PC-9 (cell line): Measurements from ENCODE around the gene RINL. TPM values are rescaled to one million over a fixed set of nuclear protein-coding genes. Genes with fewer than 3 reads are reported as not detected.

Source experiments
- BruUV-seq: library from RNA; stranded (reverse); fragments of 400-500 nt; replicated peaks from 2 replicates; lab custom pipeline; 2021; lab: Mats Ljungman, UMichigan
- CTCF ChIA-PET: fragments of 300-600 bp; sonication (Branson Sonifier 250); formaldehyde crosslinking; loops from one replicate; lab custom pipeline; 2022; ENCODE audit warnings: antibody characterized with exemption; lab: Charles Lee
- POLR2A ChIA-PET: fragments of 300-600 bp; sonication (Branson Sonifier 250); formaldehyde crosslinking; loops from one replicate; lab custom pipeline; 2022; ENCODE audit warnings: antibody characterized with exemption; ENCODE audit not compliant: unreplicated experiment; lab: Charles Lee
- DNase-seq, 2 experiments: peaks; one replicate each; pipeline versions ENCODE4 v3.0.0 to v3.0.0-alpha.2; 2015 to 2022; ENCODE audit warnings: mixed read lengths in 1 of 2
- H2AFZ ChIP-seq: fragments of 200-600 bp; sonication (generic); 2 replicates; pipeline ENCODE4 v1.8.1; 2017; ENCODE audit warnings: antibody characterized with exemption
- H3F3A ChIP-seq: fragments of 200-600 bp; sonication (generic); 2 replicates; pipeline ENCODE4 v1.8.1; 2017; ENCODE audit warnings: antibody characterized with exemption, mild to moderate bottlenecking, low read depth; ENCODE audit not compliant: insufficient read depth
- H3K27ac ChIP-seq: fragments of 200-600 bp; sonication (generic); 2 replicates; pipeline ENCODE4 v1.6.1; 2016; ENCODE audit warnings: mixed run types
- H3K27me3 ChIP-seq: fragments of 200-600 bp; sonication (generic); 2 replicates; pipeline ENCODE4 v1.6.1; 2016; ENCODE audit warnings: low read depth, mixed run types; ENCODE audit not compliant: insufficient read depth
- H3K36me3 ChIP-seq: fragments of 200-600 bp; sonication (generic); 2 replicates; pipeline ENCODE4 v1.6.1; 2016; ENCODE audit warnings: low read depth, mixed run types
- H3K4me1 ChIP-seq: fragments of 200-600 bp; sonication (generic); replicated peaks from 2 replicates; pipeline ENCODE4 v1.6.1; 2016; ENCODE audit warnings: mixed run types; ENCODE audit not compliant: insufficient read depth
- H3K4me2 ChIP-seq: fragments of 200-600 bp; sonication (generic); 2 replicates; pipeline ENCODE4 v1.6.1; 2017; ENCODE audit warnings: mixed run types
- H3K4me3 ChIP-seq: fragments of 200-600 bp; sonication (generic); 2 replicates; pipeline ENCODE4 v1.6.1; 2016; ENCODE audit warnings: mixed run types
- H3K79me2 ChIP-seq: fragments of 200-600 bp; sonication (generic); 2 replicates; pipeline ENCODE4 v1.6.1; 2017; ENCODE audit warnings: low read depth, mixed run types
- H3K9me2 ChIP-seq: fragments of 200-600 bp; sonication (generic); 2 replicates; pipeline ENCODE4 v1.8.1; 2017; ENCODE audit warnings: mild to moderate bottlenecking; ENCODE audit not compliant: insufficient read depth
- H3K9me3 ChIP-seq: fragments of 200-600 bp; sonication (generic); 2 replicates; pipeline ENCODE4 v1.8.1; 2016; ENCODE audit warnings: low read depth; ENCODE audit not compliant: insufficient read depth
- H4K20me1 ChIP-seq: fragments of 200-600 bp; sonication (generic); 2 replicates; pipeline ENCODE4 v1.8.1; 2017; ENCODE audit not compliant: insufficient read depth
- CTCF ChIP-seq: fragments of 200-600 bp; sonication (generic); conservative IDR thresholded peaks from 2 replicates; pipeline ENCODE4 v1.6.1; 2017; ENCODE audit warnings: mixed run types, antibody characterized with exemption, mild to moderate bottlenecking, moderate library complexity
- EZH2 ChIP-seq: fragments of 200-600 bp; sonication (generic); IDR thresholded peaks from 2 replicates; pipeline ENCODE4 v1.8.0; 2017; ENCODE audit warnings: antibody characterized with exemption, low read depth
- intact Hi-C: fragments of 100-400 bp; cut with micrococcal nuclease; formaldehyde crosslinking; loops from one replicate; pipeline ENCODE4 v1.10.0; 2022; ENCODE audit not compliant: unreplicated experiment
- total RNA-seq: library from RNA; stranded (reverse); gene quantifications from 2 replicates; pipeline ENCODE4 v1.2.3, GENCODE V29; 2021

Gene RINL
- total RNA-seq, 1 experiment from 2014 or later = 10.3 TPM

DNA sequence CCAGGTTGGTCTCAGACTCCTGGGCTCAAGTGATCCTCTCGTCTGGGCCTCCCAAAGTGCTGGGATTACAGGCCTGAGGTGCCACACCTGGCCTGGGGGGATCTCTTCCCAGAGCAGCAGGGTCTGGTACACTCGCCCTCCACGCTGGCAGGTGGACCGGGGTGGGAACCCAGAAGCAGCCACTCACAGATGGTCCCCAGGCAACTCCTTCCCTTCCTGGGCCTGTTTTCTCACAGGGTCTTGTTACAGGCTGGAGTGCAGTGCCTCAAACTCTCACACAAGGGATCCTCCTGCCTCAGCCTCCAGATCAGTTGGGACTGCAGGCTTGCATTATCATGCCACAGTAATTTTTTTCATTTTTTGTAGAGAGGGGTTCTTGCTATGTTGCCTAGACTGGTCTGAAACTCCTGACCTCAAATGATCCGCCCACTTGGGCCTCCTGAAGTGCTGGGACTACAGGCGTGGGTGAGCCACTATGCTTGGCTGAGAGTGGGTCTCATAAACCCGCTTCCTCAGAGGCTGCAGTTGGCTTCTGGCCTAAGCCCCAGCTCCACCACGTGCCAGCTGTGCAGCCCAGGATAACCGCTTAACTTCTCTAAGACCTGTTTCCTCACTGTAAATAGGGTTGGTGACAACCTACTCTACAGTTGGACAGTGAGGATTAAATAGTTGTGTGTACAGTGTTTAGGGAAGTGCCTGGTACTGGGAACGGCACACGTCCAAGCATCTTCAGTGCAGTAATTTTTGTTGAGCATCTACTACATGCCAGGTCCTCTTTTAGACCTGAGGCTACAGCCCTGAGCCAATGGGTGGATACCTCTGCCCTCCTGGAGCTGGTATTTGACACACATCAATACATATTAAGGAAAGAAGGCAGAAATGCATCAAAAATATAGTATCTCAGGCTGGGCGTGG is 34.8 kb upstream of the RINL start:
- H3K9me2 ChIP-seq = no peaks in the 10 kb centered on the region
- no peaks in the 10 kb centered on the region for H4K20me1 ChIP-seq
- ChIA-PET CTCF (no interaction called here), POLR2A (interaction anchor here (0.6 kb wide), 1 partner anchor 509 kb away, joined by 6 read pairs; no protein-coding TSS in a partner anchor)
- DNase-seq = peak in 1 of 2 experiments; percentile 39
- no peaks in the 10 kb centered on the region for H3K9me3 ChIP-seq
- no peak overlapping the region for H3K27ac ChIP-seq
- no TSS peak for BruUV-seq
- H3K79me2 ChIP-seq = no peaks in the 10 kb centered on the region
- intact Hi-C loops = no loop called here
- H3K27me3 ChIP-seq = no peaks in the 10 kb centered on the region
- no peaks in the 10 kb centered on the region for H3K36me3 ChIP-seq
- TF ChIP-seq EZH2 (no peak), CTCF (no peak)
- no peak overlapping the region for H3K4me2 ChIP-seq
- H3K4me1 ChIP-seq = no peaks in the 10 kb centered on the region
- no peak overlapping the region for H2AFZ ChIP-seq
- H3F3A ChIP-seq = peaks cover 7% of the 10 kb centered on the region; the same call in 1 of the 2 replicates
- H3K4me3 ChIP-seq = no peak overlapping the region

- H2AFZ ChIP-seq = no peak overlapping the region
- POLR2A ChIA-PET = interaction anchor here (0.6 kb wide), 1 partner anchor 12 kb away, joined by 6 read pairs; the partner anchor contains the start of gene NFKBIB
- H3K36me3 ChIP-seq = no peaks in the 10 kb centered on the region
- H3K27ac ChIP-seq = no peak overlapping the region
- H3K4me1 ChIP-seq = no peaks in the 10 kb centered on the region
- no peaks in the 10 kb centered on the region for H3K27me3 ChIP-seq
- no peak for TF ChIP-seq CTCF
- no peak for TF ChIP-seq EZH2
- H3K4me3 ChIP-seq = no peak overlapping the region
- H4K20me1 ChIP-seq = no peaks in the 10 kb centered on the region
- CTCF ChIA-PET = no interaction called here
- no peaks in the 10 kb centered on the region for H3K9me3 ChIP-seq
- BruUV-seq = no TSS peak
- H3K9me2 ChIP-seq = no peaks in the 10 kb centered on the region
- intact Hi-C loops = no loop called here
- H3K79me2 ChIP-seq = no peaks in the 10 kb centered on the region
- no peak for DNase-seq
- H3F3A ChIP-seq = peaks cover 7% of the 10 kb centered on the region; the same call in 1 of the 2 replicates
- no peak overlapping the region for H3K4me2 ChIP-seq
Measured at GRCh38 chr19:38911388-38912001, 33.4 kb upstream of the RINL start.

DNA sequence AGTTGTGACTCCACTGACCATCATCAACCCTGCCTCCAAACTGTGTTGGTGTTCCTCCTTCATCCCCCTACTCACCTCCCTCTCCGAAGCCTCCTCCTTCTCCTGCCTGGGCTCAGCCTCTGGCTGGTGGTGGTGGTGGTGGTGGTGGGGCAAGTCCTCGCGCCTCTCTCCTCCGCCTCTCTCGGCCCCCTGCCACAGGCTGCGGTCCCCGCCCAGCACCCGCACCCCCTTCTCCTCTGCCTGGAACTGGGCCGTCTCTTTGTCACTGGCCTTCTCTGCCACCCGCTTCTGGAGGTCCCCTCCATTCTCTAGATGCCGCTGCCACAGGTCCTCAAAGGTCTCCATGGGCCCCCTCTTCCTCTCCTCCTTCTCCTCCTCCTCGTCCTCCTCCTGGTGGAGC is 32.4 kb upstream of the RINL start:
- Histone ChIP-seq H3K79me2 (no peaks in the 10 kb centered on the region), H3K27ac (no peak overlapping the region), H3K27me3 (no peaks in the 10 kb centered on the region), H3K4me3 (no peak overlapping the region), H3K4me1 (no peaks in the 10 kb centered on the region), H3K36me3 (no peaks in the 10 kb centered on the region), H3K9me2 (no peaks in the 10 kb centered on the region), H4K20me1 (no peaks in the 10 kb centered on the region), H3K9me3 (no peaks in the 10 kb centered on the region), H3F3A (peaks cover 7% of the 10 kb centered on the region; the same call in 1 of the 2 replicates), H3K4me2 (no peak overlapping the region), H2AFZ (no peak overlapping the region)
- TF ChIP-seq EZH2 (no peak), CTCF (no peak)
- intact Hi-C loops = no loop called here
- DNase-seq = no peak
- POLR2A ChIA-PET = no interaction called here
- CTCF ChIA-PET = no interaction called here
- no TSS peak for BruUV-seq
